Stimulated activated naive CD8-positive, alpha-beta T cell treated with anti-CD3 and anti-CD28 coated beads, Interleukin-15, Interleukin-2, amounts not matched to agents 100 ng/mL and 50 ng/mL, for 24 hours (primary cell): ENCODE results near the gene ERAP2.
"Not testable (repeated sequence)": the region's sequence is repeated elsewhere in the genome, so short reads cannot be mapped to it uniquely, and the experiment has no call there.

Experiments used
- H3K27ac Mint-ChIP-seq: one replicate; pipeline ENCODE4 v1.8.0; 2021; ENCODE audit warnings: mild to moderate bottlenecking, mixed read lengths
- H3K27me3 Mint-ChIP-seq: one replicate; pipeline ENCODE4 v1.8.0; 2021; ENCODE audit warnings: mixed read lengths
- H3K36me3 Mint-ChIP-seq: one replicate; pipeline ENCODE4 v1.8.0; 2021; ENCODE audit warnings: low read depth, mixed read lengths
- H3K4me1 Mint-ChIP-seq: one replicate; pipeline ENCODE4 v1.8.0; 2021; ENCODE audit warnings: low read depth, mixed read lengths
- H3K4me3 Mint-ChIP-seq: one replicate; pipeline ENCODE4 v1.8.0; 2021; ENCODE audit warnings: mild to moderate bottlenecking, mixed read lengths
- H3K9me3 Mint-ChIP-seq: one replicate; pipeline ENCODE4 v1.8.0; 2021; ENCODE audit warnings: mixed read lengths

ERAP2 gene

DNA sequence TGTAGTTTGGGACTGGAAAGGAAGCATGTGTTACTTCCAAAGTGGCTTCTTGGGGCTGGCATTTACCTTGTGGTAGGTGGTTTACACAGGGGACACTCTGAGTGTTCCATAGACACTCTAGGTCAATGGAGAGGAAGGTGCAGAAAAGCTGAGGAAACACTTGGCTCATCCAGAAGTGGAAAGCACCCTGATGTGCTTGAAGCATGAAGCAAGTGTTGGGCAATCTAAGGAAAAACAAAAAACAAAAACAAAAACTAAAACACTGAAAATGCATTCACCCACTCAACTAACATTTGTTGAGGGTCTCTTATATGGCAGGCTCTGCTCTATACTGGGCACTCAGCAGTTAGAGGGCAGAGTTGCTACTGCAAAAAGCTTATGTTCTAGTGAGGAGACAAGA is 2.9 kb upstream of the ERAP2 start:
- H3K4me3 Mint-ChIP-seq = no peak overlapping the region
- H3K9me3 Mint-ChIP-seq = no peaks in the 10 kb centered on the region
- peak overlapping the region; percentile 22 for H3K27ac Mint-ChIP-seq
- H3K27me3 Mint-ChIP-seq = no peaks in the 10 kb centered on the region
- H3K4me1 Mint-ChIP-seq = peaks cover 82% of the 10 kb centered on the region
- H3K36me3 Mint-ChIP-seq = no peaks in the 10 kb centered on the region

DNA sequence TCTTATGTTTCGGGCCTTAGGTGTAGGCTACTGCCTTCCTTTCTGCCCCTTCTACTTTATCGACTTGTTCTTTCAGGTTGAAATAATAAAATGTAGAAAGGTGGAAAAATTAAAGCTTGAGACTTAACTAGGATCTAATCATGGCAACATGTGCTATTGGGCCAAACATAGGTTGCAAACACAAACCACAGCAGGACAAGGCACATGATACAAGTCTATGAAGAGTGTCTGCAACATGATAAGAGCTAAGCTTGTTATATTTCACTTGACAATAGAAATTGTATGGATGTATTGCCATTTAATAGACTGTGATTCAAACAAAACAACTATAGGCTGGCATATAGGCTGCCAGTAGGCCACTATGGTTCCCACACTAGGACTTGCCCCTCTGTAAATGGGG is 1.7 kb upstream of the ERAP2 start:
- no peaks in the 10 kb centered on the region for H3K9me3 Mint-ChIP-seq
- H3K27me3 Mint-ChIP-seq = no peaks in the 10 kb centered on the region
- peaks cover 3% of the 10 kb centered on the region for H3K36me3 Mint-ChIP-seq
- no peak overlapping the region for H3K4me3 Mint-ChIP-seq
- peaks cover 78% of the 10 kb centered on the region for H3K4me1 Mint-ChIP-seq
- H3K27ac Mint-ChIP-seq = no peak overlapping the region

DNA sequence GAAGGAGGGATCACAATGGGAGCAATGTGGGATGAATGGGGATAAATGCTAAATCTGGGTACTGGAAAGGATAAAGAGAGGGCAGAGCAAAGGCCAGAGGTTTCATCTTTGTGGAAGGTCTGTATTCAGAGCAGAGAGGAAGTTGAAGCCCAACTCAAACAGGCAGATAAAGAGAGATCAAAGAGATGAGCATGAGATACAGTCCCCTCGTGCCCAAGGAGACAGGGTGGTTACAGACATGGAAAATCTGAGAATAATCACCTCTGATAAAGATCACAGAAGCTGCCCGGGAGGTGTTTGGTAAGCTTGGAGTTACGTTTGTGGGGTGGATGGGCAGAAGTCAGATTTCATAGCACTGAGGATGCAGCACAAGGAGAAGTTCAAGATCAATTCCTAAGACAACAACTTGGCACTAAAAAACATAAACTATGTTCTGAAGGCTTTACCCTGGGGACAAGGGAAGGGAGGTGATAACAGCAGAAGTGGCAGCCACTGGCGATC is 459 bp upstream of the ERAP2 start:
- Mint-ChIP-seq H3K9me3 (peaks cover 4% of the 10 kb centered on the region), H3K4me3 (peak overlapping the region; percentile 95), H3K27me3 (no peaks in the 10 kb centered on the region), H3K27ac (peak overlapping the region; percentile 99), H3K4me1 (peaks cover 78% of the 10 kb centered on the region), H3K36me3 (peaks cover 13% of the 10 kb centered on the region)

DNA sequence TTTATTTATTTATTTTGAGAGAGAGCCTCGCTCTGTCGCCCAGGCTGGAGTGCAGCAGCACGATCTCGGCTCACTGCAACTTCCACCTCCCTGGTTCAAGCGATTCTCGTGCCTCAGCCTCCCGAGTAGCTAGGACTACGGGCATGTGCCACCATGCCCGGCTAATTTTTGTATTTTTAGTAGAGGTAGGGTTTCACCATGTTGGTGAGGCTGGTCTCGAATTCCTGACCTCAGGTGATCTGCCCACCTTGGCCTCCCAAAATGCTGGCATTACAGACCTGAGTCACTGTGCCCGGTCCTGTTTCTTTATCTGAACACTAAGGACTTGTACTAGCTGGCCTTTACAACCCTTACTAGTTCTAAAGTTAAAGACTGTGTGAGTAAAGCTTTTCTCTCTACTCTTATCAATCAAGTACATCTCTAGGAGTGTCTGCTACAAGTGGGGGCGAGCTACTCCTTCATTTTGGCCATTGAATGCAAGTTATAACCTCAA is 723 bp downstream of the ERAP2 start:
- not testable (repeated sequence) for H3K9me3 Mint-ChIP-seq, H3K27me3 Mint-ChIP-seq
- H3K27ac Mint-ChIP-seq = peak overlapping the region; percentile 99
- peaks cover 78% of the 10 kb centered on the region for H3K4me1 Mint-ChIP-seq
- peak overlapping the region; percentile 95 for H3K4me3 Mint-ChIP-seq
- peaks cover 23% of the 10 kb centered on the region for H3K36me3 Mint-ChIP-seq

DNA sequence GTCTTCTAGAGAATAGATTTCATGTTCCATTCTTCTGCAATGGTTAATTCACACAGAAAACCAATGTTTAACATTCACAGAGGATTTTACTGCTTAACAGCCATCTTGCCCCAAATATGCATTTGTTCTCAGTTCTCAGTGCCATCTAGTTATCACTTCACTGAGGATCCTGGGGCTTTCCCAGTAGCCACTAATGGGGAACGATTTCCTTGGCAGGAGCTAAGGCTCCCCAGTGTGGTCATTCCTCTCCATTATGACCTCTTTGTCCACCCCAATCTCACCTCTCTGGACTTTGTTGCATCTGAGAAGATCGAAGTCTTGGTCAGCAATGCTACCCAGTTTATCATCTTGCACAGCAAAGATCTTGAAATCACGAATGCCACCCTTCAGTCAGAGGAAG is 3.4 kb downstream of the ERAP2 start:
- H3K27me3 Mint-ChIP-seq = no peaks in the 10 kb centered on the region
- peak overlapping the region; percentile 86 for H3K27ac Mint-ChIP-seq
- H3K9me3 Mint-ChIP-seq = peaks cover 4% of the 10 kb centered on the region
- H3K36me3 Mint-ChIP-seq = peaks cover 46% of the 10 kb centered on the region
- H3K4me3 Mint-ChIP-seq = peak overlapping the region; percentile 12
- peaks cover 80% of the 10 kb centered on the region for H3K4me1 Mint-ChIP-seq

DNA sequence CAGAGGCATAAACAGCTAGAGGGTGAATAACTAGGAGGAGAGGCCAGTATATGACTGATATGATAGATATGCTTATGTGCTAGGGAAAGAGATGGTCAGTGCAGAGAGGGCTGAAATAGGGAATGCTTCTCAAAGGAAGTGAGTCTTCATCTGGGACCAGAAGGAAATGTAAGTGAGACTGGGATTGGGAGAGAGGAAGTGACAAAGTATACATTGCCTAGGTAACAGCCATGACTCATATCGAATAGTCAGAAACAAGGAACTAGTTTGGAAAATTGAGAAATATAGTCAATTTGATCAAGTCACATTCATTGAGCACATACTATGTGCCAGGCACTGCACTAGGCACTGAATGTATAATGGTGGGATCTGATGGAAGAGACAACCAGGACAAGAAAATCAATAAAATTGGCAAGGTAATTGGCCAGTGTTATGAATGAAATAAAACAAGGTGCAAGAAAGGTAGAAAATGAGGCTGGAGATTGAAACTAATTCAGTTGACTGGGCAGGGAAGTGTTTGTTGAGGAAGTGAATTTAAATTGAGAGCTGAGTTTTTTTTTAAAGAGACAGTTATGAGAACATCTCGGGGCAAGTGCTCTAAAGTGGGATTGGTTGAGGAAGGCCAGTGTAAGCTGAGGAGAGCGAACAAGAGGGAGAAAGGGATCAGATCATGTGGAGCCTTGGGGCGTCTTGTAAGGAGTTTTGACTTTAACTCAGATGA is 4.3 kb downstream of the ERAP2 start:
- H3K27me3 Mint-ChIP-seq = no peaks in the 10 kb centered on the region
- peak overlapping the region; percentile 63 for H3K4me3 Mint-ChIP-seq
- peaks cover 4% of the 10 kb centered on the region for H3K9me3 Mint-ChIP-seq
- peaks cover 80% of the 10 kb centered on the region for H3K4me1 Mint-ChIP-seq
- peaks cover 55% of the 10 kb centered on the region for H3K36me3 Mint-ChIP-seq
- H3K27ac Mint-ChIP-seq = peak overlapping the region; percentile 86

DNA sequence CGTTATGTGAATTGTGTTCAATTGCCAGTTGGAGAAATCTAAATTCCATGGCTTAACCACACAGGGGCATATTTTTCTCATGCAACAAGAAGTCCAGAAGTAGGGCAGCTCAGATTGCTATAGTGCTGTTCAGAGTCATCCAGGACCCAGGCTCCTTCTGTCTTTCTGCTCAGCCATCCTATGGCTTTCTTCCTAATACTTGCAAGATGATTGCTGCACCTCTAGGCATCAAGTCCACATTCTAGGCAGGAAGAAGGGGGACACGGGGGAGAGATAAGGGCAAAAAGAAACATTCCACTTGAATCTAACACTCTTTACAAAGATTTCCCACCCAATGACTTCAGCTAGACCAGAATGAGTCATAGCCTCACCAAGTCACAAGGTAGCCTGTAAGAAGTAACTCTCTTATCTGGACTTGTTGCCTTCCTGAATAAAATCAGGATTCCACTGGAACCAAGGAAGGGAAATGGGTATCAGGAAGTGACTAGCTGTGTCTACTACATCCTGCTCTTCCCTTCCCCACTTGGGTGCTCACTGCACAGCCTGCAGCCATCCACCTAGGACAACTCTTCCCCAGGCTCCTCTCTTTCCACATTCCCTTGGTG is 5.3 kb downstream of the ERAP2 start:
- peaks cover 62% of the 10 kb centered on the region for H3K36me3 Mint-ChIP-seq
- peak overlapping the region; percentile 63 for H3K4me3 Mint-ChIP-seq
- peaks cover 4% of the 10 kb centered on the region for H3K9me3 Mint-ChIP-seq
- peaks cover 86% of the 10 kb centered on the region for H3K4me1 Mint-ChIP-seq
- peak overlapping the region; percentile 86 for H3K27ac Mint-ChIP-seq
- H3K27me3 Mint-ChIP-seq = no peaks in the 10 kb centered on the region

DNA sequence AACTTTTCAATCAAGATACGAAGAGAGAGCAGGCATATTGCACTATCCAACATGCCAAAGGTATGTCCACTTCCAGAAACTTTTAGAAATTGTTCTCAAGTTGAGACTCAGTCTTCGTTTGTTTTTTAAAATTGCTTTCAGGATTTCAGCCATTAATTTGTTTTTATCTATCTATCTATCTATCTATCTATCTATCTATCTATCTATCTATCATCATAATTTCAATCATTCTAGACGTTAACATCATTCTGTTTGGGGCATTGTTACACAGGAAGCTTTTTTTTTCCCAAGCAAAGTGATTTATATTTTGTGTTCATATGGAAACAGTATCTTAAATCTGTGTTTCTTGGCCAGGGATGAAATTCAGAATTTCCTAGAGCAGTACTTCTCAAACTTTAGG is 7.6 kb downstream of the ERAP2 start:
- H3K36me3 Mint-ChIP-seq = peaks cover 73% of the 10 kb centered on the region
- no peak overlapping the region for H3K4me3 Mint-ChIP-seq
- H3K9me3 Mint-ChIP-seq = peaks cover 4% of the 10 kb centered on the region
- no peaks in the 10 kb centered on the region for H3K27me3 Mint-ChIP-seq
- H3K27ac Mint-ChIP-seq = no peak overlapping the region
- peaks cover 74% of the 10 kb centered on the region for H3K4me1 Mint-ChIP-seq

DNA sequence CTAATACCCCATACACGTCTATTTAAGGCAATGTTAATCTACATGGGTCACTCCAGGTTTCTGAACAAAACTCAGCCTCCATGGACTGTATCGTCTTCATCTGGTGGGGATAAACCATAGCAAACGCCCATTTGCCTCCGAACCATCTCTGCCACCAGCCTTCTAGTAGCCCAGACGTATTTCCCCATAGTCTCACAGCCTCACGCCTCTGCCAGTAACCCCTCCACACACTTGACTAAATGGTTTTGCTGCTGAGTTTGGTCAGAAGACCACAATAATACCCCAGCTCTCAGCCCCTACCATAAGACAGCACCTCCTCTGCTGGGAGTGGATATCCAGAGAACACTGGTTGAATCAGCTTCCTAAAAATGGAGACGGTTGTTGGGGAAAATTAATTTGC is 8.7 kb downstream of the ERAP2 start:
- Mint-ChIP-seq H3K27ac (peak overlapping the region; percentile 42), H3K4me3 (no peak overlapping the region), H3K36me3 (peaks cover 78% of the 10 kb centered on the region), H3K27me3 (no peaks in the 10 kb centered on the region), H3K9me3 (peaks cover 4% of the 10 kb centered on the region), H3K4me1 (peaks cover 65% of the 10 kb centered on the region)

DNA sequence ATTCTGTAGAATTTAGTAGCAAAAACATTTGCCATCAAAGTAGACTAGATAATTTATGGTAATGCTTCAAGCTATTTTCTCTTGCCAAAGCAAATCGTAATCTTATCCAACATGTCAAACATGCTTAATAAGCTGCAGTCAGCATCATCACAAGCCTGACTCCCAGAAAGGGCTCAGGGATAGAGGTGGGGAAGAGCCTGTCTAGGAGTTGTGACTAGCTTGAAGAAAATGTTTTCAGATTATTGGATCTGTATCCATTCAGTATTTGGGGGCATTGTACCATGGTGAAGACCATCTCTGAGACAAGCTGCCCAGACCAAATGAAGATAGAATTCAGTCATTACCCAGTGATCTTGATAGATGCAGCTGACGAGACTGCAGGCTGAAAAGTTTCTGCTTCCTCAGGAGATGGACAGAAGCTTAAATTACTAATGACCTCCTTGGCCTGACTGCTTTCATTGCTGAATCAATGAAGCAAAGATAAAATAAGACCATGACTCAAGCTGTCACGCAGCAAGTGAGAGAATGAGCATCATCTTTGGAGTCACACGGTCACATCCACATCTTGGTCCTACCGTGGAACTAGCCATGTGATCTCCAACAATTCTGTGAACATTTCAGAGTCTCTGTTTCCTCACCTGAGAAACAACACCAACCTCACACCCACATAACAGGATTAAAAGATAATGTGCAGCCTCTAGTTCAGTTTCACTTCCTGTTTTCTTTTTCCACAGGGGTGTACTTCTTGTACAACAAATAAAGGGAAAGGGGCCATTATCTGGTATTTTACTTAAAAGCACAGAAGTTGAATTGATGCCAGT is 9.4 kb downstream of the ERAP2 start:
- peaks cover 74% of the 10 kb centered on the region for H3K36me3 Mint-ChIP-seq
- H3K27me3 Mint-ChIP-seq = no peaks in the 10 kb centered on the region
- peak overlapping the region; percentile 52 for H3K4me3 Mint-ChIP-seq
- no peaks in the 10 kb centered on the region for H3K9me3 Mint-ChIP-seq
- H3K4me1 Mint-ChIP-seq = peaks cover 58% of the 10 kb centered on the region
- peak overlapping the region; percentile 88 for H3K27ac Mint-ChIP-seq

DNA sequence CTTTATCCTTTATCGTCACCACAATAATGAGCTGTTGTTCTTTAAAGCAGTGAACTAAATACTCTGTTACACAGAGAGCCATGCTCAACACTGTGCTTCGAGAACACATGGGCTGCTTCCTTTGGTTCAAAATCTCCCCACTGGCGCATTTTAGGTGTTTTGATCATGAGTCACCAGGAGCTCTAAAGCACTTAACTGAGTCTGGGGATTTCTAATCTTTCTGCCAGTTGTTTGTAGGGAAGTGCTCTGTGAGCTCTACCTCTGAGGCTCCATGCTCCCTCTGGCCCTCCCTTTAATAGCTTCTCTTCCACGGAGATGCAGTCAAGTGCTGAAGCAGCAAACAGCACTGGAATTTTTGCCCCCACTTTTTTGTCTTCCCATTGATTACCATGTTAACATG is 17.0 kb downstream of the ERAP2 start:
- Mint-ChIP-seq H3K4me3 (no peak overlapping the region), H3K27ac (peak overlapping the region; percentile 81), H3K36me3 (peaks cover 70% of the 10 kb centered on the region), H3K4me1 (peaks cover 45% of the 10 kb centered on the region), H3K9me3 (no peaks in the 10 kb centered on the region), H3K27me3 (no peaks in the 10 kb centered on the region)

DNA sequence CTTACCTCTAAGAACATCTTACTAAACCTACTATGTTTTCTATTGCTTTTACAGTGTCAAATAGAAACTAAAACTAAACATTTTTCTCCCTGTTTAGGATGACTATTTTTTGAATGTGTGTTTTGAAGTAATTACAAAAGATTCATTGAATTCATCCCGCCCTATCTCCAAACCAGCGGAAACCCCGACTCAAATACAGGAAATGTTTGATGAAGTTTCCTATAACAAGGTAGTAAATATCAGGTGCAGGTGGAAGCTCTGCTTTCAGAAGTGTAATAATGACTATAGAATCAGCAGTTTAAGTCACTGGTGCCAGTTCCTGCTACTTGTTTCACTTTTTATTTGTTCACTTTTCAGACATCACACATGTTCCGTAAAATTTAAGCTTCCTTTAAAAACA is 20.0 kb downstream of the ERAP2 start:
- Mint-ChIP-seq H3K27ac (peak overlapping the region; percentile 84), H3K27me3 (no peaks in the 10 kb centered on the region), H3K4me1 (peaks cover 48% of the 10 kb centered on the region), H3K9me3 (no peaks in the 10 kb centered on the region), H3K36me3 (peaks cover 79% of the 10 kb centered on the region), H3K4me3 (peak overlapping the region; percentile 79)

DNA sequence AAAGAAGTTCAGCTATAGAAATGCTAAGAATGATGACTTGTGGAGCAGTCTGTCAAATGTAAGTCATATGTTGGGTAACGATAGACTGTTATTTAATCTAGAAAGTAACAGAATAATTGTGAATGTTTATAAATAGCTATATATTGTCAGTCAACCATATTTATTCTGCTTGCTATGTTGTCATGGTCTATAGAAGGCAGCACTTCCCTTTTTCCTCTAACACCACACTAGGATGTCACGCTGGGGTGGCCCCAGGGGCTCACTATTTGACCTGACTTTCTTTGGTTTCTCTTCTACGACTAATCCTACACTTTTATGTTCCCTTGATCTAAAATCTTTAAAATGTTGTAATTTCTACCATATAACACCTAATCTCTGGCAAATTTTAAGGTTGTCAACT is 20.5 kb downstream of the ERAP2 start:
- Mint-ChIP-seq H3K36me3 (peaks cover 81% of the 10 kb centered on the region), H3K4me3 (peak overlapping the region; percentile 79), H3K27ac (peak overlapping the region; percentile 84), H3K4me1 (peaks cover 53% of the 10 kb centered on the region), H3K27me3 (no peaks in the 10 kb centered on the region), H3K9me3 (no peaks in the 10 kb centered on the region)

DNA sequence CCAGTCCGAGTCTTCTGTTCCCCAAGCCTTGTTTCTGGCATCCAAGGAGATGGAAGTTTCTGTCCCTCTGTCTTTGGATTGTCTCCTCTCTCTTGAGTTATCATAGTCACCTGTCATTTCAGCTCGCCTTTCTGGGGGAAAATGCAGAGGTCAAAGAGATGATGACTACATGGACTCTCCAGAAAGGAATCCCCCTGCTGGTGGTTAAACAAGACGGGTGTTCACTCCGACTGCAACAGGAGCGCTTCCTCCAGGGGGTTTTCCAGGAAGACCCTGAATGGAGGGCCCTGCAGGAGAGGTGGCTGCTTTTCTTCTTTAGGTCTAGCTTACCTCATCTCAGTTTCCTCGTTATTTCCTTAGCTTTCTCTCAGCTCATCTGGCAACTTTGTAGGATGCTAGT is 25.1 kb downstream of the ERAP2 start:
- H3K4me1 Mint-ChIP-seq = peaks cover 25% of the 10 kb centered on the region
- H3K36me3 Mint-ChIP-seq = peaks cover 78% of the 10 kb centered on the region
- H3K27ac Mint-ChIP-seq = peak overlapping the region; percentile 36
- H3K4me3 Mint-ChIP-seq = no peak overlapping the region
- no peaks in the 10 kb centered on the region for H3K9me3 Mint-ChIP-seq
- H3K27me3 Mint-ChIP-seq = no peaks in the 10 kb centered on the region

DNA sequence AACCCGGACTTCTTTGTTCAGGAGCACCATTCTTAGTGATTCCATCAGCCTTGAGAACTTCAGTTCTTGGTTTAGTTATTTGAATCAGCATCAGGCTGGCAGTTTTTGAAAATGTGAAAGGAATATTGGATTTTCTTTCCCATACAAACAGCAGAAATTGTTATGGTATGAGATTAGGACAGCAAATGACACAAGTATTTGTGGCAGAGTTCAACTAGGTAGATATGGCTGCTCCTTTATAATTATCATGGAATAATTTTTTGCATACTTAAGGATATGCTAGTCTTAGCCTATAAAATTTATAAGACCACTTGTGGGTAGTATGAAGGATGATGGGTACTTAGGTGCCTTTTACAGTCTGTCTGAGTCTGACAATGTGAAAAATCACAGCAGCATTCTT is 25.5 kb downstream of the ERAP2 start:
- no peak overlapping the region for H3K4me3 Mint-ChIP-seq
- no peaks in the 10 kb centered on the region for H3K27me3 Mint-ChIP-seq
- H3K27ac Mint-ChIP-seq = peak overlapping the region; percentile 36

More for the DNA sequence above, 25.5 kb downstream of the ERAP2 start:
- Mint-ChIP-seq H3K9me3 (no peaks in the 10 kb centered on the region), H3K36me3 (peaks cover 75% of the 10 kb centered on the region), H3K4me1 (peaks cover 20% of the 10 kb centered on the region)
